Transverse colon (tissue), 3 donors: ENCODE results near the gene PADI2.

Source experiments
- CTCF ChIP-seq, 5 experiments: fragments of 200-600 bp in 3 of 5; fragments of 450-650 bp in 2 of 5; sonication (generic) in 3 of 5; IDR thresholded peaks; 1 replicate in 2 of 5; 2 replicates in 3 of 5; pipeline ENCODE4 v1.5.1; 2016 to 2017; ENCODE audit warnings: antibody characterized with exemption in 5 of 5, inconsistent platforms in 3 of 5, mild to moderate bottlenecking in 2 of 5, moderate library complexity in 1 of 5
- EP300 ChIP-seq: sonication (generic); formaldehyde crosslinking; IDR thresholded peaks from one replicate; pipeline ENCODE4 v1.6.1; 2017; ENCODE audit warnings: antibody characterized with exemption, low read depth
- POLR2A ChIP-seq: fragments of 450-650 bp; IDR thresholded peaks from one replicate; pipeline ENCODE4 v1.6.1; 2016; ENCODE audit warnings: antibody characterized with exemption, mild to moderate bottlenecking, moderate library complexity

GRCh38 chr1:17078991-17079868, 40.0 kb downstream of the PADI2 start:
- TF ChIP-seq POLR2A (no peak), EP300 (no peak), CTCF (IDR thresholded peaks at IDR 0.05) (no peak)
